Mucosa of stomach (tissue), 1 donor: ENCODE results near the gene CNTNAP2.

ENCODE experiments used
- H3K27me3 ChIP-seq: one replicate; pipeline ENCODE4 v1.7.0; 2013; ENCODE audit warnings: mild to moderate bottlenecking, low read length; ENCODE audit not compliant: control insufficient read depth, insufficient read depth
- H3K36me3 ChIP-seq: one replicate; pipeline ENCODE4 v1.7.0; 2013; ENCODE audit warnings: low read length; ENCODE audit not compliant: control insufficient read depth, insufficient read depth
- H3K4me1 ChIP-seq: one replicate; pipeline ENCODE4 v1.7.0; 2013; ENCODE audit warnings: mild to moderate bottlenecking, low read length; ENCODE audit not compliant: control insufficient read depth, insufficient read depth
- H3K4me3 ChIP-seq: one replicate; pipeline ENCODE4 v1.7.0; 2013; ENCODE audit warnings: low read length
- H3K9ac ChIP-seq: one replicate; pipeline ENCODE4 v1.7.0; 2013; ENCODE audit warnings: mild to moderate bottlenecking, low read length, moderate library complexity
- H3K9me3 ChIP-seq: one replicate; pipeline ENCODE4 v1.7.0; 2013; ENCODE audit warnings: mild to moderate bottlenecking, low read length, moderate library complexity; ENCODE audit not compliant: control insufficient read depth
- donor health status: Pancreatic carcinoma.

The CNTNAP2 gene

DNA sequence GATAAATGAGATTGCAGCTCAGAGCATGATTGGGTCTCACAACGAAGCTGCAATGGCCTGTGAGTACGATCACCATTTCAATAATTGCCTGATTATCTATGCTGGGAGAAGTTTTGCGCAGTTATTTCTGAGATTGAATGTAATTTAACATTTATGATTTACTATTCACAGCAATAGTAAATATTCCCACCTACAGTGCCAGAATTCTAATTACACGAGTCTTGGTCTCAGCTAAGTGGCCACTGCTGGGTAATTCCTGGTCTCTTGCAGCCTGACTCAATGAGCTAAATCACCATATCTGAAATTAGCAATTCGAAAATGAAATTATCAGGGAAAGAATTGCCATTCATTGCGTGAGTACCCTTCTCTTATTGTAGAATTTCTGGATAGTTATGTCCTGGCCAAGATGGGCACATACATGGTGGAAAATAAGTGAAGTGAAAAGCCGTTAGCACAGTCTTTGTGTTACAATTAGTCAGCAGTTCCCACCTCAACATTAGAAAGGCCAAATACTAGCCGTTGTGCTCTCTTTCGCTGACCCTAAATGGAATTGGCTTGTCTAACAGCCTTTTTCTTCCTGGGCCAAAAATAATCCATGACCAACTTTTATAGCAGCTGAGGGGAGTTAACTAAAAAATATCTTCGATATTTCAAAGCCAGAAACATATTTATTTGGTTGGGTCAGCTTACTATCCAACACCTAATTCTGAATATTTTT lies 1793.0 kb downstream of the CNTNAP2 start:
- Histone ChIP-seq H3K9me3 (no peaks in the 10 kb centered on the region), H3K9ac (no peak overlapping the region), H3K27me3 (no peaks in the 10 kb centered on the region), H3K36me3 (no peaks in the 10 kb centered on the region), H3K4me1 (no peaks in the 10 kb centered on the region), H3K4me3 (no peak overlapping the region)

DNA sequence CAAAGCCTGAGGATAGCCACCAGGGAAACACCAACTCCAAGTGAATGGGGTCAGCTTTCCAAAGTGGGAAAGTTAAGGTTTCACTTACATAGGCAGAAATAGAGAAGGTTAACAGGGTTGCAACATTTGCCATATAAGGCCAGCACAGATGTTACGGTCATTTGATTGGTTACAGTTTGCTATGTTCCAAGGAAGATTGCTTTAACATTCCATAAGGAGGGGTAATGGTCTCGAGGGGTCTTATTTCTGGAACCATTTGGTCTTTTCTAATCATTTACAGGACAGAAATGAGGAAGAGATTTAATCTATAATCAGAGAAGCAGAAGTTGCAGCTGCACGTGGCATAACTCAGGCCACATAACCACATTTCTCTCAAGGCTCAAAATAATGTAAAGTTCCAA lies 1794.6 kb downstream of the CNTNAP2 start:
- Histone ChIP-seq H3K9me3 (no peaks in the 10 kb centered on the region), H3K36me3 (no peaks in the 10 kb centered on the region), H3K9ac (no peak overlapping the region), H3K4me1 (no peaks in the 10 kb centered on the region), H3K27me3 (no peaks in the 10 kb centered on the region), H3K4me3 (no peak overlapping the region)

DNA sequence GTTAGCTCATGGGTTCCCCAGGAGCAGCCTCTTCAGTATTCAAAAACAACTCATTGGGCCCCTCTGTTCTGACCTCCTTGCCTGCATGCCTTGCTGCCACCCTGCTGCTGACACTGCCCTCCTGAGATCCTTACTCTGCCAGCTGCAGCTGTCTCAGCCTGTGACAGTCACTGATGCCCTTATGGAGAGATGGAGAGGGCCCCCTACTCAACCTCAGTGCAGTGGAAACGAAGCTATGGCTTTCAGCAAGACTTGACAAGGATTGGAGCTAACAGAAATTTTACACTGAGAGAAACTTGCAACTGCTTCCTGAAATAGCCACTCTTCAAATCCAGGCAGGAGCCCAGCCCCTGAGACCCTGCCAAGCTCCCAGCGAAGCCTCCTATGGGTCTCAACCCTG lies 1795.7 kb downstream of the CNTNAP2 start:
- no peaks in the 10 kb centered on the region for H3K36me3 ChIP-seq
- no peaks in the 10 kb centered on the region for H3K4me1 ChIP-seq
- no peaks in the 10 kb centered on the region for H3K27me3 ChIP-seq
- H3K9ac ChIP-seq = no peak overlapping the region
- no peak overlapping the region for H3K4me3 ChIP-seq
- no peaks in the 10 kb centered on the region for H3K9me3 ChIP-seq

DNA sequence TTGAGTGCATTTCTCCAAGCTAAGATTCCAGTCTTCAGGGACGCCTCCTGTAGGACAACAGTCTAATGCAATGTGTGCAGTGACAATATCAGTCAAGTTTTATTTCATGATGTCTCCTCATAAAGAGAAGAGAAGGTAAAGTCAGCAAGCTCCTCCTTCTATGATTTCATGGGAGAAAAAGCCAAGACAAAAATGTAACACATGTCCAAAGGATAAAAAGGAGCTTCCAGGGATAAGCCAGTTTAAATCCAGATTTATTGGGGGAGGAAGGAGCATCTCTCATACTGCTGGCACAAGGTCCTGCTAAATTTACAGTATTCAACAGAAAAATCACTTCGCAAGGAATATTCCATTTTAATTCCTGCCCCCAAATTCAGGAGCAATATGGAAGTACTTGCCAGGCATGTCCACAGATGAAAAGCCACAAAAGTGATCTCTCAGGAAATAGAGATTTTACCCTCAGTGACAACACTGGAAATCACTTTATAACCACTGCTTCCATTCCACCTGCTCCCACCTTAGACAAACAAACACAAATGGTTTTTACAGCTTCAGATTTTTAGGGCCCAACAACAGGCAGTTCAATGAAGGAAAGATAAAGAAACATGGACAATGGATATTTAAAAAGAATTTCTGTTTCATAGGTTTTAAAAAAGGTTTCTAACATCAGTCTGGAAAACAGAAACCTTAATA lies 1796.5 kb downstream of the CNTNAP2 start:
- no peaks in the 10 kb centered on the region for H3K36me3 ChIP-seq
- no peaks in the 10 kb centered on the region for H3K27me3 ChIP-seq
- H3K4me3 ChIP-seq = no peak overlapping the region
- no peak overlapping the region for H3K9ac ChIP-seq
- H3K9me3 ChIP-seq = no peaks in the 10 kb centered on the region
- H3K4me1 ChIP-seq = no peaks in the 10 kb centered on the region

DNA sequence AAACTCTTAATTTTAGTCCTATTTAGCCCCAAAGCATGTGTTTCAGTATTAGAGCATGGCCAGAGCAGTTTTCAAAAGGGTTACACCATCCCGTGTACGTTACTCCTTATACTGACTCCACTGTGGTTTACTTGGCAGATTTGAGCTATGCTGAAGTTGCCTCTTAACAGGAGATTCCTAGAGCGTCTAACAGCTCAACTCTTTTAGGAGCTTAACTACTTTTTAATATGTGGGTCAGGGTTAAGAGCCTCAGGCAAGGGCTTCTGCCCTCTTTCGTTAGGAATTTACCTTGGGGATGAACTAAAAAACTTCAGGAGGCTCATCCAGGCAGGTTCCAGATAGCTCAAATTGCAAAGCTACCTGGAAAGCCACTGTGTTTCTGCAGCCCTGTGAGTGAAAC lies 1799.2 kb downstream of the CNTNAP2 start:
- no peak overlapping the region for H3K9ac ChIP-seq
- H3K27me3 ChIP-seq = no peaks in the 10 kb centered on the region
- H3K4me3 ChIP-seq = no peak overlapping the region
- no peaks in the 10 kb centered on the region for H3K4me1 ChIP-seq
- no peaks in the 10 kb centered on the region for H3K36me3 ChIP-seq
- no peaks in the 10 kb centered on the region for H3K9me3 ChIP-seq

DNA sequence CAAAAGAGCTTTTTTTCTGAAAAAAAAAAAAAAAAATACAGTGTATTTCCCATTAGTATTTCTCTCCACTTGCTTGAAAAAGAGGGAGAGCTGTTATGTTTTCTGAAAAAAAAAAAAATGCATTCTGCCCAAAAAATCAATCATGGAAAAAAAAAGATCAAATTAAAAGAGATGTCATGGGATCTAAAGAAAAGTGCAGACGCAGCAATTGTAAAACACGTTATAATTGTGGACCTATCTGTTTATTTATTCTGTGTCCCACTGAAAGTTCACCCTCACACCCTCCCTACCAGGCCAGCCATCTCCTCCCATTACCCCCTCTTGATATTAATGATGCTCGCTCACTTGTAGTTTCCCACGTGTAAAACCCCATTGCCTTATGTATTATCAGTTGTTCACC lies 1800.0 kb downstream of the CNTNAP2 start:
- no peaks in the 10 kb centered on the region for H3K36me3 ChIP-seq
- no peak overlapping the region for H3K9ac ChIP-seq
- no peaks in the 10 kb centered on the region for H3K4me1 ChIP-seq
- H3K27me3 ChIP-seq = no peaks in the 10 kb centered on the region
- H3K9me3 ChIP-seq = no peaks in the 10 kb centered on the region
- H3K4me3 ChIP-seq = no peak overlapping the region

DNA sequence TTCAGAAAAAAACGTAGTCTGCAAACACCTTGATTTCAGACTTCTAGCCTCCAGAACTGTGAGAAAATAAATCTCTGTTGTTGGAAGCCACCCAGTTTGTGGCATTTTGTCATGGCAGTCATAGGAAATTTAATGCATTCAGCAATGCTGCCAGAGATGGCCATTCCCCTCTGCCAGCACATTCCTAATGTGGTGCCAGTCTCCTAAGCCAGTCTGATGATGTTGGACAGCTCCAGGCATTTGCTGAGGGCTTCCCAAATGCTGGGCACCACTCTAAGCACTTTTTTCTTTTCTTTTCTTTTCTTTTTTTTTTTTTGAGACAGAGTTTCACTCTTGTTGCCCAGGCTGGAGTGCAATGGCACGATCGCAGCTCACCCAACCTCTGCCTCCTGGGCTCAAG lies 1807.2 kb downstream of the CNTNAP2 start:
- Histone ChIP-seq H3K9ac (no peak overlapping the region), H3K36me3 (no peaks in the 10 kb centered on the region), H3K4me1 (no peaks in the 10 kb centered on the region), H3K4me3 (no peak overlapping the region), H3K27me3 (no peaks in the 10 kb centered on the region), H3K9me3 (no peaks in the 10 kb centered on the region)

DNA sequence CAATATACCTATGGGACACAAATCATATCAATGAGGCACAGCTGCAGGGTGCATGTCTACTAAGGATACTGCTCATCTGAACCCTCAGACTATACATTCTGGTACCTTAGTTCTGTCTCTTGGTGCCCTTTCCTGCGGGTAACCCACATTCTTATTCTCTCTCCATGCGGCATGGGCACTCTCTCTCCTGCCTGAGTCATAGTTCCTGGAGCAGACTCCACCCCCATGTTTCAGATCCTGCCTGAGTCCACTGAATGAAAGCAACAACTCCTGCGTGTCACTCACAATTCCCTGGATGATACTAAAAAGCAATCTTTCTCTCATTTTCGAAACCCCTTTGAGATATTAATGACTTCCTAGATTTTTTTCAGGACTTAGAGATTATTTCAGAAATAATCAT lies 1820.8 kb downstream of the CNTNAP2 start:
- no peak overlapping the region for H3K9ac ChIP-seq
- no peaks in the 10 kb centered on the region for H3K9me3 ChIP-seq
- no peaks in the 10 kb centered on the region for H3K27me3 ChIP-seq
- no peaks in the 10 kb centered on the region for H3K4me1 ChIP-seq
- H3K36me3 ChIP-seq = no peaks in the 10 kb centered on the region
- H3K4me3 ChIP-seq = no peak overlapping the region

DNA sequence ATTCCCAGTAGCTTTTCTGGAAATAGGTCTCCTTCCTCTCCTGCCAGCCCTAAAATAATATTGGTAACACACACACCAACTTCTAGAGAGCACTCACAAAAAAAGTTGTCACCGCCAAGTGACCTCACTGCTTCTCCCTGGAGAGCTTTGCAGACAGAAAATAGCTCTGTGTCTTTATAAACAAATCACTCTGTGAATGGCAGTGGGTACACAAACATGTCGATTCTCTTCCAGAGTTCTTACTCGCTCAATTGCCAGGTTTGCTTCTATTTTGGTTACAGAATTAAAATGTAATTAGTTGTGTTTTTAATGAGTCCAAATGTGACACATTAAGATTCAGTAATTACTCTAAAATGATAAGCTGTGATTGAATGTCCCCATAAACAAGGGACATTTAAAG lies 1824.8 kb downstream of the CNTNAP2 start:
- Histone ChIP-seq H3K4me3 (no peak overlapping the region), H3K4me1 (no peaks in the 10 kb centered on the region), H3K27me3 (no peaks in the 10 kb centered on the region), H3K36me3 (no peaks in the 10 kb centered on the region), H3K9me3 (no peaks in the 10 kb centered on the region), H3K9ac (no peak overlapping the region)

DNA sequence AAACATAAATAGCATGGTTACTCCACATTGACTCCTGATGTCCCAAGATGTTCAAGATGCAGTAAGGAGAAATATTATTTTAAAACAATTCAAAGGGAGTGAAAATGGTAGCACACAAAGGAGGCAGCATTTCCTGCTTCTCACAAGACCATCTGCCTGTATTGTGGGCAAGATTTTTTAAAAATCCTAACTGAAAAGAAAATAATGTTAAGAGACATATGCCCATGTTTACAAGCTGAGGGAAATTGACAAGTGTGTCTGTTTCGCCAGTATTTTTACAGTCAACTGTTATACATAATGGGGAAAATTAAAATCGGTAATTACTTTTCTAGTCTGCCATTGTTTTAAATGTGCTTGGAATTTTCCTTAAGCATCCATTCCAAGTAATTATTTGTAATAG lies 1827.7 kb downstream of the CNTNAP2 start:
- Histone ChIP-seq H3K27me3 (no peaks in the 10 kb centered on the region), H3K9ac (no peak overlapping the region), H3K9me3 (no peaks in the 10 kb centered on the region), H3K36me3 (no peaks in the 10 kb centered on the region), H3K4me1 (no peaks in the 10 kb centered on the region), H3K4me3 (no peak overlapping the region)

DNA sequence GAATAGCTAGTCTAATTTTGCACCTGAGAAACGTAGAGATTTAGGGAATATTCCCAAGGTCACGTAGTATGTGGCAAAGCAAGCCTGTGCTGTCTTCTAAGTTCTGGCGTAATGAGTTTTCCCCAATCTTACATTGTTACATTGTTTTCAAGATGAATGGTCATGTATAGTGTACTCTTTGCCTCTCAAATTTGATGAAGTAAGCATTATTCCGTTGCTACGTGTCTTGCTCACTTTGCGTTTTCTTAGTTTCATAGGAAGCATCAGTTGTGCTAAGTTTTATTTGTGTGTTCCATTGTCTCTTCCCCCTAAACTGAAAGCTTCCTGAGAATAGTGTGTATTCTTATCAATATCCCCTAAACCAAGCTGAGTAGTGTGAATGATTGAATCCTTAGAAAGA lies 1836.3 kb downstream of the CNTNAP2 start:
- no peaks in the 10 kb centered on the region for H3K36me3 ChIP-seq
- H3K4me1 ChIP-seq = no peaks in the 10 kb centered on the region
- H3K9me3 ChIP-seq = no peaks in the 10 kb centered on the region
- H3K9ac ChIP-seq = no peak overlapping the region
- H3K4me3 ChIP-seq = no peak overlapping the region
- H3K27me3 ChIP-seq = no peaks in the 10 kb centered on the region

DNA sequence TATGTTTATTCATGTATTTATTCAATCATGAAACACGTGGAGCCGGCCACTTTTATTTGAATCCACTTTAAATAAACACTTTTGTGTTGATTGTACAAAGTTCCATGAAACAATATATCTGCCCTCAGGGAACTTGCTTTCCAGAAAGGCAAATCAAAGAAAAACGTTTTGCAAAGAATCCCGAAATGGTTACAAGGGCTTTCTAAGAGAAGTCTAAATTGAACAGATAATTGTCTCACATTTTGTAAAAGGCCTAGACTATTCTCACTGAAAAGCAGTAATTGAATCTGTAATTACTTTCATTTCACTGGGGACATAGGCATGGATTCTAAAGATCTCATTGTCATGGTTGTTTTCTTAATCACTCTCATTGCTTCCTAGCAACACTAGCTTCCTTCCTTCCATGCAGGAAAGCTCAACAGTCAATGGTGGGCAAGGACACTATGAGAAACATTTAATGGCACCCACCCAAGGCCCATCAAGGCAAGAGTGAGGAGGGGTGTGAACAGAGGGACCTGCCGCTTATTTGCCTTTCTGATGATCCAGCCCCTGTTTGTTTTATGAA lies 1851.5 kb downstream of the CNTNAP2 start:
- no peak overlapping the region for H3K4me3 ChIP-seq
- H3K27me3 ChIP-seq = no peaks in the 10 kb centered on the region
- no peaks in the 10 kb centered on the region for H3K36me3 ChIP-seq
- H3K4me1 ChIP-seq = no peaks in the 10 kb centered on the region
- H3K9ac ChIP-seq = no peak overlapping the region
- H3K9me3 ChIP-seq = no peaks in the 10 kb centered on the region
